Activated B cell treated with CpG ODN at 0.5 μM for 24 hours (primary cell): ENCODE data around the gene MGP. TPM values are rescaled to one million over a fixed set of nuclear protein-coding genes. Genes with fewer than 3 reads are reported as not detected.

Source experiments
- ATAC-seq: fragments of 200-7000 bp; cut with Tn5 transposase; one replicate; pipeline ENCODE4 v1.10.0; 2021; ENCODE audit warnings: low read depth, mild to moderate bottlenecking, moderate library complexity
- CTCF ChIA-PET: fragments of 350-600 bp; sonication (Branson Sonifier 250); formaldehyde crosslinking; loops from one replicate; lab custom pipeline; 2021; ENCODE audit warnings: antibody characterized with exemption; lab: Charles Lee
- POLR2A ChIA-PET: fragments of 350-600 bp; sonication (Branson Sonifier 250); formaldehyde crosslinking; loops from one replicate; lab custom pipeline; 2021; ENCODE audit warnings: antibody characterized with exemption; lab: Charles Lee
- DNase-seq: peaks from one replicate; pipeline ENCODE4 v3.0.0; 2022
- H3K27ac Mint-ChIP-seq: one replicate; pipeline ENCODE4 v1.8.0; 2020; ENCODE audit warnings: mixed read lengths
- H3K27me3 Mint-ChIP-seq: one replicate; pipeline ENCODE4 v1.8.0; 2021; ENCODE audit warnings: mixed read lengths
- H3K36me3 Mint-ChIP-seq: one replicate; pipeline ENCODE4 v1.8.0; 2021; ENCODE audit warnings: low read depth, mixed read lengths
- H3K4me1 Mint-ChIP-seq: one replicate; pipeline ENCODE4 v1.8.0; 2021; ENCODE audit warnings: mixed read lengths
- H3K4me3 Mint-ChIP-seq: one replicate; pipeline ENCODE4 v1.8.0; 2020; ENCODE audit warnings: mild to moderate bottlenecking, mixed read lengths
- H3K9me3 Mint-ChIP-seq: one replicate; pipeline ENCODE4 v1.8.0; 2020; ENCODE audit warnings: mixed read lengths
- CTCF ChIP-seq: fragments of 200-600 bp; IDR thresholded peaks from one replicate; pipeline ENCODE4 v1.8.0; 2022; ENCODE audit warnings: antibody characterized with exemption, mild to moderate bottlenecking
- intact Hi-C: fragments of 100-400 bp; cut with micrococcal nuclease; formaldehyde crosslinking; loops from one replicate; pipeline ENCODE4 v1.15.1; 2024
- total RNA-seq: library from RNA; stranded (reverse); gene quantifications from 2 replicates; pipeline ENCODE4 v1.2.3, GENCODE V29; 2022

MGP gene
- total RNA-seq, 1 donor from 2014 or later: not detected

GRCh38 chr12:14896521-14897169, 11.0 kb upstream of the MGP start:
- no peak overlapping the region for H3K27ac Mint-ChIP-seq

GRCh38 chr12:14893506-14894250, 8.0 kb upstream of the MGP start:
- Mint-ChIP-seq H3K27ac (no peak overlapping the region), H3K36me3 (no peaks in the 10 kb centered on the region), H3K9me3 (no peaks in the 10 kb centered on the region), H3K4me1 (no peaks in the 10 kb centered on the region), H3K4me3 (no peak overlapping the region), H3K27me3 (peaks cover under 1% of the 10 kb centered on the region)
- ChIA-PET POLR2A (interaction anchor here (1.9 kb wide), 1 partner anchor 9 kb away, joined by 5 read pairs; no protein-coding TSS in a partner anchor), CTCF (interaction anchor here (1.0 to 1.2 kb wide), 2 partner anchors 102 to 118 kb away, joined by 3 read pairs; no protein-coding TSS in a partner anchor)
- DNase-seq: no peak
- TF ChIP-seq CTCF: no peak
- intact Hi-C loops: loop anchor here (2.0 kb wide), 1 partner anchor 49 kb away; no protein-coding TSS in a partner anchor
- no peak for ATAC-seq

More at GRCh38 chr12:14896521-14897169, 11.0 kb upstream of the MGP start:
- no peak for TF ChIP-seq CTCF
- no peak for DNase-seq
- H3K27me3 Mint-ChIP-seq: no peaks in the 10 kb centered on the region
- no peak overlapping the region for H3K4me3 Mint-ChIP-seq
- no peaks in the 10 kb centered on the region for H3K36me3 Mint-ChIP-seq
- intact Hi-C loops: loop anchor here (2.0 kb wide), 1 partner anchor 14 kb away; no protein-coding TSS in a partner anchor
- CTCF ChIA-PET: no interaction called here
- ATAC-seq: no peak
- POLR2A ChIA-PET: no interaction called here
- no peaks in the 10 kb centered on the region for H3K4me1 Mint-ChIP-seq
- no peaks in the 10 kb centered on the region for H3K9me3 Mint-ChIP-seq

GRCh38 chr12:14892726-14893505, 7.3 kb upstream of the MGP start:
- ATAC-seq: no peak
- H3K36me3 Mint-ChIP-seq: no peaks in the 10 kb centered on the region
- POLR2A ChIA-PET: interaction anchor here (1.9 kb wide), 1 partner anchor 8 kb away, joined by 5 read pairs; no protein-coding TSS in a partner anchor

GRCh38 chr12:14890701-14891100, 5.0 kb upstream of the MGP start:
- intact Hi-C loops: no loop called here
- Mint-ChIP-seq H3K27ac (no peak overlapping the region), H3K27me3 (peaks cover 21% of the 10 kb centered on the region), H3K4me1 (peaks cover 12% of the 10 kb centered on the region), H3K36me3 (no peaks in the 10 kb centered on the region), H3K9me3 (no peaks in the 10 kb centered on the region), H3K4me3 (no peak overlapping the region)
- no peak for DNase-seq
- TF ChIP-seq CTCF: no peak
- CTCF ChIA-PET: no interaction called here
- POLR2A ChIA-PET: no interaction called here
- ATAC-seq: no peak

More at GRCh38 chr12:14892726-14893505, 7.3 kb upstream of the MGP start:
- no peak for TF ChIP-seq CTCF
- intact Hi-C loops: loop anchor here (2.0 kb wide), 1 partner anchor 48 kb away; no protein-coding TSS in a partner anchor
- H3K27ac Mint-ChIP-seq: no peak overlapping the region
- H3K9me3 Mint-ChIP-seq: no peaks in the 10 kb centered on the region
- H3K4me3 Mint-ChIP-seq: no peak overlapping the region
- no peak for DNase-seq
- H3K27me3 Mint-ChIP-seq: peaks cover 6% of the 10 kb centered on the region
- CTCF ChIA-PET: interaction anchor here (0.8 to 1.3 kb wide), 3 partner anchors 102 to 138 kb away, joined by 3 to 7 read pairs (median 3); no protein-coding TSS in a partner anchor
- H3K4me1 Mint-ChIP-seq: no peaks in the 10 kb centered on the region
